HepG2 (cell line): ENCODE results near the gene YIPF1. TPM values are rescaled to one million over a fixed set of nuclear protein-coding genes. Genes with fewer than 3 reads are reported as not detected.

ENCODE experiments used
- ATAC-seq: fragments of 200-7000 bp; cut with Tn5 transposase; 3 replicates; pipeline ENCODE4 v1.9.1; 2020; ENCODE audit warnings: mild to moderate bottlenecking, moderate library complexity
- BruUV-seq: library from RNA; stranded (reverse); fragments of 400-500 nt; replicated peaks from 2 replicates; lab custom pipeline; 2021; lab: Mats Ljungman, UMichigan
- CTCF ChIA-PET: fragments of 300-600 bp; formaldehyde crosslinking; extraction: SDS; loops from one replicate; lab custom pipeline; 2021; ENCODE audit warnings: low total read pairs, inconsistent platforms, low intra/inter-chr PET ratio; lab: Yijun Ruan, JAX
- POLR2A ChIA-PET: fragments of 350-600 bp; sonication (Branson Sonifier 250); formaldehyde crosslinking; loops from one replicate; lab custom pipeline; 2020; ENCODE audit warnings: antibody characterized with exemption, inconsistent platforms; lab: Yijun Ruan, JAX
- DNase-seq: peaks from one replicate; pipeline ENCODE4 v3.0.0-alpha.2; 2015; ENCODE audit warnings: low spot score
- FAIRE-seq: peaks from 3 replicates; lab custom pipeline; 2011; peaks lifted over from hg19 to GRCh38; lab: Jason Lieb, UNC
- H2AFZ ChIP-seq: one replicate; pipeline ENCODE4 v1.6.1; 2011; ENCODE audit warnings: low read length, inconsistent platforms
- H3K27ac ChIP-seq: fragments of 300-600 bp; 3 replicates; pipeline ENCODE4 v1.8.0; 2011; ENCODE audit warnings: mixed run types, mild to moderate bottlenecking, mixed read lengths, low read length, inconsistent platforms; ENCODE audit not compliant: insufficient read depth; ENCODE audit errors: extremely low read length
- H3K27me3 ChIP-seq, 2 experiments: fragments of 200-600 bp in 1 of 2; 2 replicates in 1 of 2; 3 replicates in 1 of 2; pipeline versions ENCODE4 v1.6.0 to v1.8.0; 2011; ENCODE audit warnings: low read length in 2 of 2, mild to moderate bottlenecking in 2 of 2, moderate library complexity in 2 of 2, inconsistent platforms in 1 of 2; ENCODE audit not compliant: insufficient read depth in 2 of 2, control insufficient read depth in 1 of 2
- H3K36me3 ChIP-seq, 2 experiments: fragments of 200-600 bp in 1 of 2; replicated peaks in 1 of 2; 2 replicates in 1 of 2; 3 replicates in 1 of 2; pipeline versions ENCODE4 v1.5.1 to v1.8.0; 2011; ENCODE audit warnings: low read length in 2 of 2, inconsistent platforms in 1 of 2; ENCODE audit not compliant: insufficient read depth in 2 of 2, control insufficient read depth in 1 of 2
- H3K4me1 ChIP-seq: 2 replicates; pipeline ENCODE4 v1.5.1; 2012; ENCODE audit warnings: low read length, inconsistent platforms; ENCODE audit not compliant: insufficient read depth
- H3K4me2 ChIP-seq: 2 replicates; pipeline ENCODE4 v1.6.0; 2011; ENCODE audit warnings: low read depth, low read length, inconsistent platforms
- H3K4me3 ChIP-seq, 3 experiments: fragments of 200-600 bp in 1 of 3; sonication (generic), shearing (Covaris generic) in 1 of 3; replicated peaks in 1 of 3; 2 replicates each; pipeline ENCODE4 v1.5.1; 2011 to 2016; ENCODE audit warnings: low read length in 3 of 3, inconsistent platforms in 2 of 3, low read depth in 2 of 3, mild to moderate bottlenecking in 2 of 3, control low read depth in 1 of 3, mixed read lengths in 1 of 3; ENCODE audit not compliant: insufficient read depth in 1 of 3
- H3K79me2 ChIP-seq: one replicate; pipeline ENCODE4 v1.6.1; 2011; ENCODE audit warnings: low read length, inconsistent platforms; ENCODE audit not compliant: insufficient read depth
- H3K9ac ChIP-seq: 2 replicates; pipeline ENCODE4 v1.6.0; 2011; ENCODE audit warnings: mild to moderate bottlenecking, low read depth, low read length, inconsistent platforms; ENCODE audit not compliant: insufficient read depth
- H3K9me3 ChIP-seq: 2 replicates; pipeline ENCODE4 v1.5.1; 2012; ENCODE audit warnings: mild to moderate bottlenecking, low read length
- H4K20me1 ChIP-seq: 2 replicates; pipeline ENCODE4 v1.6.0; 2011; ENCODE audit warnings: inconsistent platforms, mild to moderate bottlenecking, low read length, moderate library complexity; ENCODE audit not compliant: insufficient read depth
- KLF6 ChIP-seq: IDR thresholded peaks from 2 replicates; pipeline ENCODE4 v1.8.0; 2016; ENCODE audit warnings: missing biosample characterization, missing genetic modification reagents
- TAF15 ChIP-seq: fragments of 200-400 bp; formaldehyde crosslinking; IDR thresholded peaks from one replicate; pipeline ENCODE4 v1.6.1; 2018; ENCODE audit warnings: mild to moderate bottlenecking, low read depth, low read length; ENCODE audit not compliant: poor library complexity, severe bottlenecking
- ZBTB33 ChIP-seq: sonication (generic); formaldehyde crosslinking; IDR thresholded peaks from 2 replicates; pipeline ENCODE4 v1.4.0; 2020; ENCODE audit warnings: missing genetic modification reagents
- ZNF121 ChIP-seq: sonication (generic); formaldehyde crosslinking; IDR thresholded peaks from 2 replicates; pipeline ENCODE4 v1.5.0; 2020; ENCODE audit warnings: mild to moderate bottlenecking, missing genetic modification reagents
- ZNF44 ChIP-seq: sonication (generic); formaldehyde crosslinking; IDR thresholded peaks from 2 replicates; pipeline ENCODE4 v1.5.1; 2020; ENCODE audit warnings: mild to moderate bottlenecking, missing genetic modification reagents
- WGBS: methylation state at CpG from one replicate; pipeline ENCODE4 v1.1.6; 2017; ENCODE audit warnings: low lambda C conversion rate; 5-methylcytosine and 5-hydroxymethylcytosine counted together
- in situ Hi-C: cut with HindIII; loops from 2 replicates; pipeline ENCODE4 v1.10.0; 2017; ENCODE audit warnings: low pct_unique_long_range_greater_than_20kb; ENCODE audit not compliant: extremely low pct_ligation_motif_present
- intact Hi-C: fragments of 100-400 bp; cut with micrococcal nuclease; formaldehyde crosslinking; loops from one replicate; pipeline ENCODE4 v1.10.0; 2022; ENCODE audit not compliant: unreplicated experiment
- polyA plus RNA-seq, 8 experiments: library from polyadenylated mRNA; depleted of rRNA in 3 of 8; stranded (reverse) in 7 of 8; unstranded in 1 of 8; fragments of >200 nt; fragmentation: Illumina TruSeq in 4 of 8; extraction: Trizol in 4 of 8; gene quantifications; 2 replicates each; pipeline versions ENCODE4 v1.2.1 to v1.2.3, GENCODE V29; 2011 to 2016; ENCODE audit warnings: low read depth in 4 of 8, missing spikeins in 1 of 8, mixed read lengths in 1 of 8; ENCODE audit not compliant: insufficient read depth in 1 of 8
- total RNA-seq, 5 experiments: library from RNA; depleted of rRNA; stranded (reverse); fragments of >200 nt; fragmentation: Illumina TruSeq; extraction: Trizol; gene quantifications; 2 replicates each; pipeline ENCODE4 v1.2.3, GENCODE V29; 2016; ENCODE audit warnings: low read depth in 1 of 5

Gene YIPF1
- total and polyA plus RNA-seq, 2 of the 13 experiments (the other 11 are each of a cell fraction or from before 2014, with no cell fraction given), result 21.1 to 31.9 TPM

- no peaks in the 10 kb centered on the region for H3K9me3 ChIP-seq
- H3K79me2 ChIP-seq, result peaks cover 4% of the 10 kb centered on the region
- WGBS, result 100% methylated on average over 2 of the region's 2 CpGs
- H2AFZ ChIP-seq, result no peak overlapping the region
- BruUV-seq, result no TSS peak
- in situ Hi-C loops (no loop called here), intact Hi-C loops (no loop called here)
- FAIRE-seq, result no peak
- no peak overlapping the region for H3K27ac ChIP-seq
- no peak overlapping the region for H3K9ac ChIP-seq
- ChIA-PET POLR2A (no interaction called here), CTCF (no interaction called here)
- H3K27me3 ChIP-seq, result no peaks in the 10 kb centered on the region
- no peaks in the 10 kb centered on the region for H4K20me1 ChIP-seq
- TF ChIP-seq TAF15 (no peak), ZNF121 (peak; percentile 84), ZNF44 (CRISPR knock-in tag) (no peak)
- TF ChIP-seq, all 625 proteins: peak for 1
- no peak overlapping the region for H3K4me2 ChIP-seq
- ATAC-seq (no peak), DNase-seq (no peak)
- peaks cover 5 to 34% of the 10 kb centered on the region in 2 experiments; a peak in 4 of 5 replicates for H3K36me3 ChIP-seq
- no peak overlapping the region for H3K4me3 ChIP-seq
- peaks cover 6% of the 10 kb centered on the region for H3K4me1 ChIP-seq
These were observed 79.1 kb downstream of the YIPF1 start for GRCh38 chr1:53810497-53810896.

- H3K27me3 ChIP-seq, result no peaks in the 10 kb centered on the region
- BruUV-seq, result no TSS peak
- H3K79me2 ChIP-seq, result peaks cover 1% of the 10 kb centered on the region
- no peak overlapping the region for H2AFZ ChIP-seq
- intact Hi-C loops, result no loop called here
- H3K9me3 ChIP-seq, result no peaks in the 10 kb centered on the region
- H3K4me3 ChIP-seq, result no peak overlapping the region
- H3K4me1 ChIP-seq, result peaks cover 6% of the 10 kb centered on the region
- 97% methylated on average over 5 of the region's 5 CpGs for WGBS
- DNase-seq, result no peak
- FAIRE-seq, result no peak
- H4K20me1 ChIP-seq, result no peaks in the 10 kb centered on the region
- H3K9ac ChIP-seq, result no peak overlapping the region
- no peak for ATAC-seq
- TF ChIP-seq KLF6 (CRISPR knock-in tag), result no peak
- no peak for TF ChIP-seq ZBTB33 (CRISPR knock-in tag)
- H3K36me3 ChIP-seq, result peaks cover 7 to 35% of the 10 kb centered on the region in 2 experiments; a peak in 4 of 5 replicates
- ChIA-PET POLR2A (no interaction called here), CTCF (no interaction called here)
- H3K4me2 ChIP-seq, result no peak overlapping the region
- in situ Hi-C loops, result no loop called here
- no peak overlapping the region for H3K27ac ChIP-seq
These were observed 79.6 kb downstream of the YIPF1 start for GRCh38 chr1:53810007-53810406.
